AG04450 (cell line): ENCODE measurements around the gene CKM. TPM values are rescaled to one million over a fixed set of nuclear protein-coding genes. Genes with fewer than 3 reads are reported as not detected.

Experiments used
- CTCF ChIA-PET: fragments of 300-600, 350-600 bp; formaldehyde crosslinking; extraction: SDS; loops from one replicate; lab custom pipeline; 2022; ENCODE audit warnings: antibody characterized with exemption, inconsistent platforms; lab: Charles Lee
- POLR2A ChIA-PET: fragments of 350-600 bp; formaldehyde crosslinking; extraction: SDS; loops from one replicate; lab custom pipeline; 2021; ENCODE audit warnings: antibody characterized with exemption, inconsistent platforms; lab: Yijun Ruan, JAX
- DNase-seq: peaks from one replicate; pipeline ENCODE4 v3.0.0-alpha.2; 2011; ENCODE audit warnings: low read depth, low spot score
- H3K27ac ChIP-seq: one replicate; pipeline ENCODE4 v1.5.1; 2012; ENCODE audit warnings: low read depth, low read length, control low read depth
- H3K27me3 ChIP-seq: one replicate; pipeline ENCODE4 v1.6.0; 2012; ENCODE audit warnings: low read length; ENCODE audit not compliant: control insufficient read depth, insufficient read depth
- H3K4me3 ChIP-seq: 2 replicates; pipeline ENCODE4 v1.5.1; 2011; ENCODE audit warnings: mild to moderate bottlenecking, low read depth, low read length, control low read depth
- H3K9me3 ChIP-seq: 2 replicates; pipeline ENCODE4 v1.5.1; 2012; ENCODE audit warnings: low read length; ENCODE audit not compliant: control insufficient read depth, insufficient read depth
- CTCF ChIP-seq: IDR thresholded peaks from 2 replicates; pipeline ENCODE4 v1.5.1; 2011; ENCODE audit warnings: low read depth, low read length, control low read depth, inconsistent platforms
- polyA plus RNA-seq: library from polyadenylated mRNA; depleted of rRNA; stranded (reverse); fragments of >200 nt; gene quantifications from 2 replicates; pipeline ENCODE4 v1.2.3, GENCODE V29; 2011

The CKM gene
- polyA plus RNA-seq, 1 experiment = not detected

- Histone ChIP-seq H3K4me3 (no peak overlapping the region), H3K27me3 (no peaks in the 10 kb centered on the region), H3K27ac (no peak overlapping the region), H3K9me3 (no peaks in the 10 kb centered on the region; the same call in 1 of the 2 replicates)
- no peak for TF ChIP-seq CTCF
- DNase-seq = no peak
- POLR2A ChIA-PET = no interaction called here
- CTCF ChIA-PET = interaction anchor here (0.7 kb wide), 1 partner anchor 55 kb away, joined by 4 read pairs; no protein-coding TSS in a partner anchor
Measured at GRCh38 chr19:45352914-45353796, 30.5 kb upstream of the CKM start.

GRCh38 chr19:45352471-45352870 lies 29.8 kb upstream of the CKM start:
- TF ChIP-seq CTCF = no peak
- ChIA-PET POLR2A (no interaction called here), CTCF (no interaction called here)
- Histone ChIP-seq H3K27ac (no peak overlapping the region), H3K4me3 (no peak overlapping the region), H3K9me3 (no peaks in the 10 kb centered on the region; the same call in 1 of the 2 replicates), H3K27me3 (no peaks in the 10 kb centered on the region)
- no peak for DNase-seq

- Histone ChIP-seq H3K27me3 (no peaks in the 10 kb centered on the region), H3K9me3 (no peaks in the 10 kb centered on the region; the same call in 1 of the 2 replicates), H3K4me3 (no peak overlapping the region), H3K27ac (no peak overlapping the region)
- DNase-seq = no peak
- ChIA-PET POLR2A (no interaction called here), CTCF (no interaction called here)
- TF ChIP-seq CTCF = no peak
Measured at GRCh38 chr19:45352062-45352461, 29.4 kb upstream of the CKM start.

- CTCF ChIA-PET = no interaction called here
- Histone ChIP-seq H3K9me3 (no peaks in the 10 kb centered on the region; the same call in 1 of the 2 replicates), H3K27ac (no peak overlapping the region), H3K27me3 (no peaks in the 10 kb centered on the region), H3K4me3 (no peak overlapping the region)
- POLR2A ChIA-PET = interaction anchor here (0.5 kb wide), 1 partner anchor 227 kb away, joined by 6 read pairs; no protein-coding TSS in a partner anchor
- TF ChIP-seq CTCF = no peak
- no peak for DNase-seq
Measured at GRCh38 chr19:45351401-45351952, 28.8 kb upstream of the CKM start.
